HUES48 (cell line): ENCODE measurements around the gene CHPF.
A peak's percentile ranks its signal among the peaks of the same experiment; 100 is the strongest.

Source experiments
- H3K27ac ChIP-seq: one replicate; pipeline ENCODE4 v1.7.0; 2013; ENCODE audit warnings: low read depth, low read length, inconsistent platforms
- H3K27me3 ChIP-seq: 2 replicates; pipeline ENCODE4 v1.6.1; 2013; ENCODE audit warnings: mild to moderate bottlenecking, low read length; ENCODE audit not compliant: control insufficient read depth, insufficient read depth
- H3K36me3 ChIP-seq: 2 replicates; pipeline ENCODE4 v1.6.1; 2013; ENCODE audit warnings: low read length; ENCODE audit not compliant: control insufficient read depth, insufficient read depth
- H3K4me1 ChIP-seq: 2 replicates; pipeline ENCODE4 v1.6.1; 2013; ENCODE audit warnings: mild to moderate bottlenecking, low read length; ENCODE audit not compliant: control insufficient read depth, insufficient read depth
- H3K4me3 ChIP-seq: 2 replicates; pipeline ENCODE4 v1.5.1; 2013; ENCODE audit warnings: mild to moderate bottlenecking, low read depth, low read length
- H3K9ac ChIP-seq: 2 replicates; pipeline ENCODE4 v1.6.1; 2013; ENCODE audit warnings: mild to moderate bottlenecking, low read depth, low read length, moderate library complexity
- H3K9me3 ChIP-seq: 2 replicates; pipeline ENCODE4 v1.6.1; 2013; ENCODE audit warnings: low read length; ENCODE audit not compliant: control insufficient read depth, insufficient read depth

Gene CHPF

GRCh38 chr2:219498280-219499057 lies 45.1 kb downstream of the CHPF start, which contains the start of gene GMPPA:
Gene GMPPA, plus strand, starts transcription at chr2:219498891. Its CDS starts 1,085 bp downstream, at chr2:219499976.
- Histone ChIP-seq H3K36me3 (peaks cover 3% of the 10 kb centered on the region), H3K9ac (peak within 1 kb of the TSS; percentile 44), H3K4me1 (peaks cover 35% of the 10 kb centered on the region), H3K27me3 (peaks cover 44% of the 10 kb centered on the region), H3K4me3 (peak within 1 kb of the TSS; percentile 68), H3K27ac (peak within 1 kb of the TSS; percentile 43), H3K9me3 (no peaks in the 10 kb centered on the region)

- peaks cover 35% of the 10 kb centered on the region for H3K4me1 ChIP-seq
- H3K9ac ChIP-seq: no peak overlapping the region
- no peaks in the 10 kb centered on the region for H3K36me3 ChIP-seq
- peaks cover 48% of the 10 kb centered on the region for H3K27me3 ChIP-seq
- H3K9me3 ChIP-seq: no peaks in the 10 kb centered on the region
- H3K27ac ChIP-seq: peak overlapping the region; percentile 43
- H3K4me3 ChIP-seq: peak overlapping the region; percentile 68
Measured at GRCh38 chr2:219497495-219498279, 45.9 kb downstream of the CHPF start.

GRCh38 chr2:219496825-219497494 lies 46.6 kb downstream of the CHPF start:
- Histone ChIP-seq H3K4me1 (peaks cover 35% of the 10 kb centered on the region), H3K9ac (no peak overlapping the region), H3K4me3 (peak overlapping the region; percentile 68)

DNA sequence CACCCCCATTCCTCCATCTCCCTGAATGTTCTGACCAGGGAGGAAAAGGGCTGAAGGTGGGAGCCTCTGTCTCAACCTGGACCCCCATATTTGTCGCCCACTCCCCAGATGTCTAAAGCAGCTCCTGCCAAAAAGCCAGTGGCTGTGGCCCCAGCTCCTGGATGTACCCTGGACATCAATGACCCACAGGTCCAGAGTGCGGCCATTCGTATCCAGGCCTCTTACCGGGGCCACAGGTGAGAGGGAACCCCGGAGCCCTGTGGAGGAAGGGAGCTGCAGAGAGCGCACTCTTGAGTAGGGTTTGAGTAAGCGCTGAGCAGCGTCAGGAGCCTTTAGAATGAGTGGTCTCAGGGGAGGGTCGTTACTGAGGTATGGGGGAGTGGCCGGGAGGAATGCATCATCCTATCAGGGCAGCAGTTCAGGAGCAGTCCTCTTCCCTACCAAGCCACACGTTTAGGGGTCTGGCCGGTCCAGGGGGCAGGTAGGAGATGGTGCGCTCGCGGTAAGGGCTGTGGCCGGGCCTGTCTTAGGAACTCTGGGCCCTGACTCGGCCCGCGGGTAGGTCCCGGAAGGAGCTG lies 47.3 kb downstream of the CHPF start:
- Histone ChIP-seq H3K4me3 (peak overlapping the region; percentile 40; the same call in 1 of the 2 replicates), H3K27ac (no peak overlapping the region), H3K9ac (no peak overlapping the region), H3K27me3 (peaks cover 48% of the 10 kb centered on the region), H3K4me1 (peaks cover 35% of the 10 kb centered on the region), H3K36me3 (no peaks in the 10 kb centered on the region), H3K9me3 (no peaks in the 10 kb centered on the region)

More at GRCh38 chr2:219496825-219497494, 46.6 kb downstream of the CHPF start:
- no peaks in the 10 kb centered on the region for H3K9me3 ChIP-seq
- H3K27me3 ChIP-seq: peaks cover 48% of the 10 kb centered on the region
- no peak overlapping the region for H3K27ac ChIP-seq
- no peaks in the 10 kb centered on the region for H3K36me3 ChIP-seq

- H3K4me1 ChIP-seq: peaks cover 35% of the 10 kb centered on the region
- H3K27ac ChIP-seq: no peak overlapping the region
- peaks cover 48% of the 10 kb centered on the region for H3K27me3 ChIP-seq
- no peak overlapping the region for H3K9ac ChIP-seq
- H3K9me3 ChIP-seq: no peaks in the 10 kb centered on the region
- no peaks in the 10 kb centered on the region for H3K36me3 ChIP-seq
- no peak overlapping the region for H3K4me3 ChIP-seq
Measured at GRCh38 chr2:219495531-219496122, 48.0 kb downstream of the CHPF start.

DNA sequence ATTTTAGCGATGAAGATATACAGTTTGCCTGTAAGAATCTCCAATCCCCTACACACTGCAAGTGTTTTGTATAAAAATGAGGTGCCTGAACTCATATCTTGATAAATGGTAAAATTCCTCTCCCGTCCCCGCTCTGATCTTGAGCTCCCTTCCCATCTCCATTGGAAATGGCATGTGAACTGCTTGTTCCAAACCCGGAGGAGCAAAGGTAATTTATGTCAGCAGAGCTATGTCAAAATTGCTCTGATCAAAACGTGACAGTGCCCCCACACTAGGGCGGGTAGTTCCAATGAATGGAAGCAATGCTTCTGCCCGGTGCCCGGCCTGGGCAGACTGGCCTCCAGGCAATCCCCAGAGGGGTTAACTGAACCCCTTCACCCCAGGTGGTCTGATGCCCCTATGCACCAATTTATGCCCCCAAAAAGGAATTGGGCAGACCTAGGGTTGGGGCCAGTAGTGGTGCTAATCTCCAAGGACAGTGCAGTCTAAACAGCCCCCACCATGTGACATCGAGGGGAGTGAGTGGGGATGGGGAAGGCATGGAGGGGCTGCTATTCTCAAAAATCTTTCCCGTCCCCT lies 48.6 kb downstream of the CHPF start:
- Histone ChIP-seq H3K27ac (no peak overlapping the region), H3K4me3 (no peak overlapping the region), H3K36me3 (no peaks in the 10 kb centered on the region), H3K27me3 (peaks cover 48% of the 10 kb centered on the region), H3K9me3 (no peaks in the 10 kb centered on the region), H3K4me1 (peaks cover 31% of the 10 kb centered on the region), H3K9ac (no peak overlapping the region)

GRCh38 chr2:219493086-219493485 lies 50.5 kb downstream of the CHPF start:
- H3K36me3 ChIP-seq: no peaks in the 10 kb centered on the region
- no peak overlapping the region for H3K4me3 ChIP-seq
- H3K27me3 ChIP-seq: peaks cover 47% of the 10 kb centered on the region
- H3K27ac ChIP-seq: no peak overlapping the region
- H3K9me3 ChIP-seq: no peaks in the 10 kb centered on the region
- no peak overlapping the region for H3K9ac ChIP-seq
- peaks cover 22% of the 10 kb centered on the region for H3K4me1 ChIP-seq

DNA sequence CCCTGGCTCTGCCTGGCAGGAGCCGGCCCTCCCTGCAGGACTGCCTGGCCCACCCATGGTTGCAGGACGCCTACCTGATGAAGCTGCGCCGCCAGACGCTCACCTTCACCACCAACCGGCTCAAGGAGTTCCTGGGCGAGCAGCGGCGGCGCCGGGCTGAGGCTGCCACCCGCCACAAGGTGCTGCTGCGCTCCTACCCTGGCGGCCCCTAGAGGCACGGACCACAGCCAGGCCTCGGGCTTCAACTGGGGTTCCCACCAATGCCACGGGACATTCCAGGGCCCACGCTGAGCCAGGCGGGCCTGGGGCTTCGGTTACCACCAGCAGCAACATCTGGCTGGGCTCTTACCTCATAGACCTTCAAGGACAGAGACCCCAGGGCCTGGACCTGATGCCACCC lies 51.0 kb downstream of the CHPF start:
- Histone ChIP-seq H3K27ac (no peak overlapping the region), H3K36me3 (no peaks in the 10 kb centered on the region), H3K27me3 (peaks cover 45% of the 10 kb centered on the region), H3K4me1 (peaks cover 20% of the 10 kb centered on the region), H3K9ac (no peak overlapping the region), H3K9me3 (no peaks in the 10 kb centered on the region), H3K4me3 (no peak overlapping the region)

DNA sequence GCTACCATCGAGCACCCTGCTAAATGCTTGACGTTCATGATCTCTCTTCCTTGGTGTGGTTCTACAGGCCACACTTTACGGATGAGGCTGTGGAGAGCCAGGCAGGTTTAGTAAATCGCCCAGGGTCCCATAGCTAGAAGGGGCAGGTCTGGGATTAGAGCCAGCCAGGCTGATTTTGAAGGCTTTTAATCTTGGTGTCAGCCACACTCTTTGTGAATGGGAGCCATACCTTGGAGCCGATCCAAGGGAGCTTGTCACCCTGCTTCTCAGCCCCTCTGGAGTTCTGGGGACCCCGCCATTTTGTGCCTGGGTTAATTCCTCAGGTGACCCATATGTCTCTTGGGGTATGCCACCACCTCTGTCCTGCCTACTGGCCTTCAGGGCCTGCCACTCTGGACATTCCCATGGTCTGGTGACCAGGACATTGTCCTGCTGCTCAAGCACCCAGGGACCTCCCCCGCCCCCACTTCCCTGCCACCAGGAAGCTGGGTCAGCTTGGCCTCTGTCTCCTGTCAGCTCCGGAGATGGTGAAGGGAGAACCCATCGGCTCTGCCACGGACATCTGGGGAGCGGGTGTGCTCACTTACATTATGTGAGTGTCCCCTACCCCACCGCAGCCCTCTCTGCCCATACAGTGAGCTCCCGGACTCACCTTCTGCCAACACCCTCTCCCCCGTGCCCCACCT lies 52.2 kb downstream of the CHPF start:
- Histone ChIP-seq H3K9ac (no peak overlapping the region), H3K4me1 (peaks cover 20% of the 10 kb centered on the region), H3K27me3 (peaks cover 40% of the 10 kb centered on the region), H3K4me3 (no peak overlapping the region), H3K27ac (no peak overlapping the region), H3K9me3 (no peaks in the 10 kb centered on the region), H3K36me3 (no peaks in the 10 kb centered on the region)
